Measurements from ENCODE around the gene TMEFF2.

Gene TMEFF2

GRCh38 chr2:191930205-191930604 is 264.5 kb downstream of the TMEFF2 start:
- TF ChIP-seq CTCF (conservative IDR thresholded peaks at IDR 0.05; ENCODE audit: low read length), result no peak
- no peak for TF ChIP-seq EZH2phosphoT487 (IDR thresholded peaks at IDR 0.05; ENCODE audit: borderline replicate concordance)
- H3K27me3 ChIP-seq (ENCODE audit: insufficient read depth, low read length, poor library complexity, severe bottlenecking), result no peaks in the 10 kb centered on the region
- H3K4me2 ChIP-seq (ENCODE audit: low read depth, low read length, poor library complexity, severe bottlenecking), result no peak overlapping the region
- H3K9me2 ChIP-seq (replicated peaks; ENCODE audit: low read depth, low read length), result no peaks in the 10 kb centered on the region
- no peak overlapping the region for H3K9ac ChIP-seq (ENCODE audit: low read depth, low read length, poor library complexity, severe bottlenecking)
- no peaks in the 10 kb centered on the region for H4K20me1 ChIP-seq (ENCODE audit: insufficient read depth, low read length, poor library complexity, severe bottlenecking)
- H3K36me3 ChIP-seq (ENCODE audit: insufficient read depth, low read length), result no peaks in the 10 kb centered on the region
- H2AFZ ChIP-seq (ENCODE audit: low read length), result no peak overlapping the region
- no peaks in the 10 kb centered on the region for H3K79me2 ChIP-seq (ENCODE audit: insufficient read depth, low read length)
- no peak overlapping the region for H3K4me3 ChIP-seq (ENCODE audit: low read length, poor library complexity, severe bottlenecking)
- no peaks in the 10 kb centered on the region for H3F3A ChIP-seq (ENCODE audit: low read depth)
- no peaks in the 10 kb centered on the region for H3K4me1 ChIP-seq (ENCODE audit: insufficient read depth, low read length, poor library complexity, severe bottlenecking)
- no peaks in the 10 kb centered on the region for H3K9me3 ChIP-seq (ENCODE audit: insufficient read depth, low read depth, low read length)

- no peaks in the 10 kb centered on the region for H3K36me3 ChIP-seq (ENCODE audit: insufficient read depth, low read length)
- H3K4me2 ChIP-seq (ENCODE audit: low read depth, low read length, poor library complexity, severe bottlenecking), result no peak overlapping the region
- no peaks in the 10 kb centered on the region for H3K27me3 ChIP-seq (ENCODE audit: insufficient read depth, low read length, poor library complexity, severe bottlenecking)
- TF ChIP-seq EZH2phosphoT487 (IDR thresholded peaks at IDR 0.05; ENCODE audit: borderline replicate concordance) (no peak), CTCF (conservative IDR thresholded peaks at IDR 0.05; ENCODE audit: low read length) (no peak)
- H3K79me2 ChIP-seq (ENCODE audit: insufficient read depth, low read length), result no peaks in the 10 kb centered on the region
- no peaks in the 10 kb centered on the region for H3F3A ChIP-seq (ENCODE audit: low read depth)
- no peaks in the 10 kb centered on the region for H3K9me3 ChIP-seq (ENCODE audit: insufficient read depth, low read depth, low read length)
- H3K9me2 ChIP-seq (replicated peaks; ENCODE audit: low read depth, low read length), result no peaks in the 10 kb centered on the region
- H2AFZ ChIP-seq (ENCODE audit: low read length), result no peak overlapping the region
- no peak overlapping the region for H3K9ac ChIP-seq (ENCODE audit: low read depth, low read length, poor library complexity, severe bottlenecking)
- H3K4me3 ChIP-seq (ENCODE audit: low read length, poor library complexity, severe bottlenecking), result no peak overlapping the region
- no peaks in the 10 kb centered on the region for H4K20me1 ChIP-seq (ENCODE audit: insufficient read depth, low read length, poor library complexity, severe bottlenecking)
- H3K4me1 ChIP-seq (ENCODE audit: insufficient read depth, low read length, poor library complexity, severe bottlenecking), result no peaks in the 10 kb centered on the region
Observed at GRCh38 chr2:191929288-191929687, 265.4 kb downstream of the TMEFF2 start.

GRCh38 chr2:191927991-191928390 is 266.7 kb downstream of the TMEFF2 start:
- no peaks in the 10 kb centered on the region for H3K27me3 ChIP-seq (ENCODE audit: insufficient read depth, low read length, poor library complexity, severe bottlenecking)
- no peaks in the 10 kb centered on the region for H3K9me2 ChIP-seq (replicated peaks; ENCODE audit: low read depth, low read length)
- no peak overlapping the region for H2AFZ ChIP-seq (ENCODE audit: low read length)
- no peak overlapping the region for H3K4me3 ChIP-seq (ENCODE audit: low read length, poor library complexity, severe bottlenecking)
- H3K79me2 ChIP-seq (ENCODE audit: insufficient read depth, low read length), result no peaks in the 10 kb centered on the region
- no peaks in the 10 kb centered on the region for H3K4me1 ChIP-seq (ENCODE audit: insufficient read depth, low read length, poor library complexity, severe bottlenecking)
- H3K9me3 ChIP-seq (ENCODE audit: insufficient read depth, low read depth, low read length), result no peaks in the 10 kb centered on the region
- no peak for TF ChIP-seq EZH2phosphoT487 (IDR thresholded peaks at IDR 0.05; ENCODE audit: borderline replicate concordance)
- TF ChIP-seq CTCF (conservative IDR thresholded peaks at IDR 0.05; ENCODE audit: low read length), result no peak
- no peak overlapping the region for H3K9ac ChIP-seq (ENCODE audit: low read depth, low read length, poor library complexity, severe bottlenecking)
- no peaks in the 10 kb centered on the region for H4K20me1 ChIP-seq (ENCODE audit: insufficient read depth, low read length, poor library complexity, severe bottlenecking)
- H3K4me2 ChIP-seq (ENCODE audit: low read depth, low read length, poor library complexity, severe bottlenecking), result no peak overlapping the region
- no peaks in the 10 kb centered on the region for H3K36me3 ChIP-seq (ENCODE audit: insufficient read depth, low read length)
- H3F3A ChIP-seq (ENCODE audit: low read depth), result no peaks in the 10 kb centered on the region

Measured in Loucy (cell line).